HepG2 (cell line): ENCODE results near the gene EFCAB8. TPM values are rescaled to one million over a fixed set of nuclear protein-coding genes. Genes with fewer than 3 reads are reported as not detected.

Experiments
- ARID4A ChIP-seq: sonication (generic); formaldehyde crosslinking; IDR thresholded peaks from 2 replicates; pipeline ENCODE4 v1.5.0; 2020; ENCODE audit warnings: mild to moderate bottlenecking, missing genetic modification reagents, borderline replicate concordance
- BRF2 ChIP-seq: sonication (generic); formaldehyde crosslinking; IDR thresholded peaks from 2 replicates; pipeline ENCODE4 v1.8.1; 2022; ENCODE audit warnings: mild to moderate bottlenecking, missing genetic modification reagents
- FOXJ3 ChIP-seq: sonication (generic); formaldehyde crosslinking; IDR thresholded peaks from 2 replicates; pipeline ENCODE4 v1.4.0; 2020; ENCODE audit warnings: missing genetic modification reagents, mild to moderate bottlenecking, borderline replicate concordance
- HNRNPL ChIP-seq: fragments of 200-400 bp; formaldehyde crosslinking; IDR thresholded peaks from 2 replicates; pipeline ENCODE4 v1.6.1; 2017; ENCODE audit warnings: mild to moderate bottlenecking, low read depth, low read length
- KIAA2018 ChIP-seq: sonication (generic); formaldehyde crosslinking; IDR thresholded peaks from 2 replicates; pipeline ENCODE4 v1.5.0; 2020; ENCODE audit warnings: mild to moderate bottlenecking, missing genetic modification reagents, borderline replicate concordance
- ONECUT2 ChIP-seq: sonication (generic); formaldehyde crosslinking; IDR thresholded peaks from 2 replicates; pipeline ENCODE4 v1.4.0; 2020; ENCODE audit warnings: missing genetic modification reagents
- SMAD1 ChIP-seq: sonication (generic); formaldehyde crosslinking; IDR thresholded peaks from 2 replicates; pipeline ENCODE4 v1.4.0; 2020; ENCODE audit warnings: missing genetic modification reagents, low read depth, mild to moderate bottlenecking, borderline replicate concordance
- SUZ12 ChIP-seq: fragments of 150-350 bp; IDR thresholded peaks from 2 replicates; pipeline ENCODE4 v1.6.1; 2014; ENCODE audit warnings: low read depth, low read length
- TAF1 ChIP-seq: sonication (generic); formaldehyde crosslinking; IDR thresholded peaks from 2 replicates; pipeline ENCODE4 v1.4.0; 2020; ENCODE audit warnings: missing genetic modification reagents
- YEATS2 ChIP-seq: sonication (generic); formaldehyde crosslinking; IDR thresholded peaks from 2 replicates; pipeline ENCODE4 v1.4.0; 2020; ENCODE audit warnings: missing genetic modification reagents, borderline replicate concordance
- ZKSCAN5 ChIP-seq: sonication (generic); formaldehyde crosslinking; IDR thresholded peaks from 2 replicates; pipeline ENCODE4 v1.5.1; 2020; ENCODE audit warnings: mild to moderate bottlenecking, missing genetic modification reagents
- ZNF235 ChIP-seq: sonication (generic); formaldehyde crosslinking; IDR thresholded peaks from 2 replicates; pipeline ENCODE4 v1.8.1; 2023; ENCODE audit warnings: mild to moderate bottlenecking, missing genetic modification reagents, borderline replicate concordance
- ZNF570 ChIP-seq: sonication (generic); formaldehyde crosslinking; IDR thresholded peaks from 2 replicates; pipeline ENCODE4 v1.4.0; 2020; ENCODE audit warnings: mild to moderate bottlenecking, missing genetic modification reagents, borderline replicate concordance
- ZNF691 ChIP-seq: sonication (generic); formaldehyde crosslinking; IDR thresholded peaks from 2 replicates; pipeline ENCODE4 v1.4.0; 2020; ENCODE audit warnings: missing genetic modification reagents, low read depth, mild to moderate bottlenecking, borderline replicate concordance
- polyA plus RNA-seq, 8 experiments: library from polyadenylated mRNA; depleted of rRNA in 3 of 8; stranded (reverse) in 7 of 8; unstranded in 1 of 8; fragments of >200 nt; fragmentation: Illumina TruSeq in 4 of 8; extraction: Trizol in 4 of 8; gene quantifications; 2 replicates each; pipeline versions ENCODE4 v1.2.1 to v1.2.3, GENCODE V29; 2011 to 2016; ENCODE audit warnings: low read depth in 4 of 8, missing spikeins in 1 of 8, mixed read lengths in 1 of 8; ENCODE audit not compliant: insufficient read depth in 1 of 8
- total RNA-seq, 5 experiments: library from RNA; depleted of rRNA; stranded (reverse); fragments of >200 nt; fragmentation: Illumina TruSeq; extraction: Trizol; gene quantifications; 2 replicates each; pipeline ENCODE4 v1.2.3, GENCODE V29; 2016; ENCODE audit warnings: low read depth in 1 of 5

Gene EFCAB8
- total and polyA plus RNA-seq, 2 of the 13 experiments (the other 11 are each of a cell fraction or from before 2014, with no cell fraction given) = 0.15 to 0.22 TPM

GRCh38 chr20:32893263-32894025 is 34.7 kb downstream of the EFCAB8 start (continued):
- TF ChIP-seq KIAA2018 (CRISPR knock-in tag) (no peak), FOXJ3 (CRISPR knock-in tag) (no peak), SUZ12 (no peak), HNRNPL (0 out of 2 replicates have a peak, but pooled peaks have one; percentile 15), SMAD1 (CRISPR knock-in tag) (peak; percentile 3; the same call in 1 of the 2 replicates), ZNF235 (CRISPR knock-in tag) (no peak), BRF2 (CRISPR knock-in tag) (no peak), ONECUT2 (CRISPR knock-in tag) (no peak), ZNF570 (CRISPR knock-in tag) (no peak), TAF1 (CRISPR knock-in tag) (no peak), YEATS2 (CRISPR knock-in tag) (no peak), ZKSCAN5 (CRISPR knock-in tag) (no peak), ZNF691 (CRISPR knock-in tag) (no peak), ARID4A (CRISPR knock-in tag) (peak; percentile 26; the same call in 1 of the 2 replicates)
